Measurements from ENCODE around the gene SV2C. TPM values are rescaled to one million over a fixed set of nuclear protein-coding genes. Genes with fewer than 3 reads are reported as not detected.

The SV2C gene
- total RNA-seq, 2 experiments from 2014 or later = 0.07 to 0.10 TPM

- Mint-ChIP-seq H3K4me3 (peak overlapping the region; percentile 48), H3K27me3 (no peaks in the 10 kb centered on the region), H3K36me3 (ENCODE audit: low read depth) (peaks cover 2% of the 10 kb centered on the region), H3K27ac (peak overlapping the region; percentile 89), H3K4me1 (peaks cover 40% of the 10 kb centered on the region), H3K9me3 (no peaks in the 10 kb centered on the region)
- CTCF ChIA-PET = interaction anchor here (0.8 to 3.0 kb wide), 10 partner anchors 8 to 82 kb away, joined by 3 to 24 read pairs (median 4); no protein-coding TSS in a partner anchor
- POLR2A ChIA-PET = no interaction called here
- DNase-seq = peak; percentile 50
These were observed 92.7 kb downstream of the SV2C start for GRCh38 chr5:76175821-76176403.

GRCh38 chr5:76177978-76178377 lies 94.8 kb downstream of the SV2C start:
- Mint-ChIP-seq H3K27me3 (no peaks in the 10 kb centered on the region), H3K4me1 (peaks cover 40% of the 10 kb centered on the region), H3K9me3 (peaks cover 2% of the 10 kb centered on the region), H3K4me3 (no peak overlapping the region), H3K36me3 (ENCODE audit: low read depth) (peaks cover 4% of the 10 kb centered on the region), H3K27ac (no peak overlapping the region)
- DNase-seq = no peak
- CTCF ChIA-PET = no interaction called here
- POLR2A ChIA-PET = no interaction called here

GRCh38 chr5:76178913-76179312 lies 95.7 kb downstream of the SV2C start:
- no peaks in the 10 kb centered on the region for H3K27me3 Mint-ChIP-seq
- peaks cover 42% of the 10 kb centered on the region for H3K4me1 Mint-ChIP-seq
- peaks cover 8% of the 10 kb centered on the region for H3K36me3 Mint-ChIP-seq (ENCODE audit: low read depth)
- CTCF ChIA-PET = no interaction called here
- no peak for DNase-seq
- H3K9me3 Mint-ChIP-seq = peaks cover 9% of the 10 kb centered on the region
- H3K4me3 Mint-ChIP-seq = no peak overlapping the region
- H3K27ac Mint-ChIP-seq = no peak overlapping the region
- POLR2A ChIA-PET = no interaction called here

GRCh38 chr5:76180814-76181805 lies 97.9 kb downstream of the SV2C start:
- Mint-ChIP-seq H3K27ac (no peak overlapping the region), H3K4me3 (no peak overlapping the region), H3K4me1 (peaks cover 28% of the 10 kb centered on the region), H3K27me3 (no peaks in the 10 kb centered on the region), H3K9me3 (peaks cover 14% of the 10 kb centered on the region), H3K36me3 (ENCODE audit: low read depth) (peaks cover 14% of the 10 kb centered on the region)
- ChIA-PET POLR2A (no interaction called here), CTCF (interaction anchor here (0.5 to 1.8 kb wide), 5 partner anchors 10 to 1953 kb away, joined by 3 to 4 read pairs (median 3); no protein-coding TSS in a partner anchor)
- peak; percentile 30 for DNase-seq

- no peak overlapping the region for H3K4me3 Mint-ChIP-seq
- POLR2A ChIA-PET = no interaction called here
- no peak overlapping the region for H3K27ac Mint-ChIP-seq
These were observed 104.2 kb downstream of the SV2C start for GRCh38 chr5:76187386-76187785.

GRCh38 chr5:76190356-76190755 lies 107.2 kb downstream of the SV2C start:
- Mint-ChIP-seq H3K4me3 (no peak overlapping the region), H3K36me3 (ENCODE audit: low read depth) (peaks cover 2% of the 10 kb centered on the region), H3K27me3 (peaks cover 8% of the 10 kb centered on the region), H3K27ac (no peak overlapping the region), H3K9me3 (peaks cover 12% of the 10 kb centered on the region), H3K4me1 (peaks cover 3% of the 10 kb centered on the region)
- no peak for DNase-seq
- ChIA-PET POLR2A (no interaction called here), CTCF (interaction anchor here (0.6 kb wide), 1 partner anchor 782 kb away, joined by 3 read pairs; no protein-coding TSS in a partner anchor)

More at GRCh38 chr5:76187386-76187785, 104.2 kb downstream of the SV2C start:
- H3K27me3 Mint-ChIP-seq = peaks cover 2% of the 10 kb centered on the region
- H3K4me1 Mint-ChIP-seq = peaks cover 5% of the 10 kb centered on the region
- peaks cover 23% of the 10 kb centered on the region for H3K9me3 Mint-ChIP-seq
- CTCF ChIA-PET = interaction anchor here (1.4 kb wide), 1 partner anchor 12 kb away, joined by 7 read pairs; no protein-coding TSS in a partner anchor
- no peak for DNase-seq
- peaks cover 12% of the 10 kb centered on the region for H3K36me3 Mint-ChIP-seq (ENCODE audit: low read depth)

GRCh38 chr5:76192837-76193236 lies 109.7 kb downstream of the SV2C start:
- Mint-ChIP-seq H3K4me1 (peaks cover 3% of the 10 kb centered on the region), H3K27ac (no peak overlapping the region), H3K9me3 (peaks cover 4% of the 10 kb centered on the region), H3K36me3 (ENCODE audit: low read depth) (no peaks in the 10 kb centered on the region), H3K27me3 (peaks cover 18% of the 10 kb centered on the region), H3K4me3 (no peak overlapping the region)
- CTCF ChIA-PET = interaction anchor here (0.8 to 1.4 kb wide), 2 partner anchors 11 to 17 kb away, joined by 3 to 4 read pairs; no protein-coding TSS in a partner anchor
- POLR2A ChIA-PET = no interaction called here
- DNase-seq = no peak

GRCh38 chr5:76193635-76194034 lies 110.5 kb downstream of the SV2C start:
- Mint-ChIP-seq H3K9me3 (peaks cover 4% of the 10 kb centered on the region), H3K27ac (no peak overlapping the region), H3K36me3 (ENCODE audit: low read depth) (no peaks in the 10 kb centered on the region), H3K4me3 (no peak overlapping the region), H3K4me1 (peaks cover 3% of the 10 kb centered on the region), H3K27me3 (peaks cover 18% of the 10 kb centered on the region)
- ChIA-PET CTCF (interaction anchor here (0.6 to 1.4 kb wide), 2 partner anchors 16 to 1156 kb away, joined by 3 to 4 read pairs; no protein-coding TSS in a partner anchor), POLR2A (no interaction called here)
- no peak for DNase-seq

- CTCF ChIA-PET = interaction anchor here (0.9 kb wide), 1 partner anchor 15 kb away, joined by 3 read pairs; no protein-coding TSS in a partner anchor
- no peak for DNase-seq
These were observed 111.2 kb downstream of the SV2C start for GRCh38 chr5:76194340-76194739.

GRCh38 chr5:76196457-76196856 lies 113.3 kb downstream of the SV2C start:
- Mint-ChIP-seq H3K27ac (no peak overlapping the region), H3K9me3 (no peaks in the 10 kb centered on the region), H3K4me3 (no peak overlapping the region), H3K36me3 (ENCODE audit: low read depth) (no peaks in the 10 kb centered on the region), H3K27me3 (peaks cover 15% of the 10 kb centered on the region), H3K4me1 (peaks cover 9% of the 10 kb centered on the region)
- POLR2A ChIA-PET = no interaction called here
- CTCF ChIA-PET = no interaction called here
- DNase-seq = no peak

More at GRCh38 chr5:76194340-76194739, 111.2 kb downstream of the SV2C start:
- H3K27ac Mint-ChIP-seq = no peak overlapping the region
- H3K27me3 Mint-ChIP-seq = peaks cover 18% of the 10 kb centered on the region
- no peaks in the 10 kb centered on the region for H3K36me3 Mint-ChIP-seq (ENCODE audit: low read depth)
- H3K4me1 Mint-ChIP-seq = peaks cover 5% of the 10 kb centered on the region
- no peak overlapping the region for H3K4me3 Mint-ChIP-seq
- H3K9me3 Mint-ChIP-seq = peaks cover 4% of the 10 kb centered on the region
- POLR2A ChIA-PET = no interaction called here

GRCh38 chr5:76196886-76197489 lies 113.8 kb downstream of the SV2C start:
- CTCF ChIA-PET = no interaction called here
- no peak overlapping the region for H3K4me3 Mint-ChIP-seq
- H3K4me1 Mint-ChIP-seq = peaks cover 9% of the 10 kb centered on the region
- no peaks in the 10 kb centered on the region for H3K9me3 Mint-ChIP-seq
- H3K36me3 Mint-ChIP-seq (ENCODE audit: low read depth) = no peaks in the 10 kb centered on the region
- POLR2A ChIA-PET = no interaction called here
- peaks cover 15% of the 10 kb centered on the region for H3K27me3 Mint-ChIP-seq
- no peak for DNase-seq
- no peak overlapping the region for H3K27ac Mint-ChIP-seq

GRCh38 chr5:76197726-76198125 lies 114.5 kb downstream of the SV2C start:
- H3K9me3 Mint-ChIP-seq = no peaks in the 10 kb centered on the region
- no peak for DNase-seq
- H3K27me3 Mint-ChIP-seq = peaks cover 15% of the 10 kb centered on the region
- CTCF ChIA-PET = no interaction called here
- no peak overlapping the region for H3K27ac Mint-ChIP-seq
- H3K4me1 Mint-ChIP-seq = peaks cover 6% of the 10 kb centered on the region
- POLR2A ChIA-PET = no interaction called here
- no peak overlapping the region for H3K4me3 Mint-ChIP-seq
- H3K36me3 Mint-ChIP-seq (ENCODE audit: low read depth) = no peaks in the 10 kb centered on the region
